GM12878 (cell line): ENCODE data around the gene TAF4.

ENCODE experiments used
- ATF2 ChIP-seq: IDR thresholded peaks from 2 replicates; pipeline ENCODE4 v1.6.1; 2012; ENCODE audit warnings: low read length, inconsistent platforms
- CEBPZ ChIP-seq: fragments of 150-350 bp; IDR thresholded peaks from 2 replicates; pipeline ENCODE4 v1.6.1; 2016; ENCODE audit warnings: low read depth, low read length
- CREB1 ChIP-seq: IDR thresholded peaks from 2 replicates; pipeline ENCODE4 v1.6.1; 2012; ENCODE audit warnings: low read depth, mild to moderate bottlenecking, inconsistent platforms
- EP300 ChIP-seq, 2 experiments: fragments of 150-350 bp in 1 of 2; IDR thresholded peaks; 2 replicates each; pipeline ENCODE4 v1.6.1; 2011 to 2012; ENCODE audit warnings: low read depth in 2 of 2, low read length in 2 of 2, borderline replicate concordance in 1 of 2, improper control_type of control experiment in 1 of 2, inconsistent platforms in 1 of 2; ENCODE audit not compliant: control insufficient read depth in 1 of 2
- EZH2 ChIP-seq: IDR thresholded peaks from 2 replicates; pipeline ENCODE4 v1.6.1; 2012; ENCODE audit warnings: low read depth, mild to moderate bottlenecking, control low read depth, inconsistent platforms, low read length, borderline replicate concordance; ENCODE audit not compliant: control insufficient read depth
- GATAD2B ChIP-seq: fragments of 450-650 bp; conservative IDR thresholded peaks from 2 replicates; pipeline ENCODE4 v1.6.1; 2017; ENCODE audit warnings: low read depth, mild to moderate bottlenecking, moderate library complexity
- HDAC6 ChIP-seq: fragments of 200-600 bp; sonication (generic); IDR thresholded peaks from one replicate; pipeline ENCODE4 v1.8.0; 2017; ENCODE audit warnings: antibody characterized with exemption; ENCODE audit not compliant: unreplicated experiment
- KAT2A ChIP-seq: conservative IDR thresholded peaks from 2 replicates; pipeline ENCODE4 v1.6.1; 2011; ENCODE audit warnings: low read depth, low read length; ENCODE audit not compliant: control insufficient read depth
- NFXL1 ChIP-seq: fragments of 450-650 bp; IDR thresholded peaks from 2 replicates; pipeline ENCODE4 v1.6.1; 2017; ENCODE audit warnings: antibody characterized with exemption, mild to moderate bottlenecking, borderline replicate concordance
- NFYA ChIP-seq: IDR thresholded peaks from 2 replicates; pipeline ENCODE4 v1.6.1; 2011; ENCODE audit warnings: low read depth, mild to moderate bottlenecking, low read length, improper control_type of control experiment, borderline replicate concordance
- RB1 ChIP-seq: fragments of 450-650 bp; formaldehyde crosslinking; IDR thresholded peaks from 2 replicates; pipeline ENCODE4 v1.6.1; 2017; ENCODE audit warnings: mild to moderate bottlenecking, borderline replicate concordance
- RCOR1 ChIP-seq: conservative IDR thresholded peaks from 2 replicates; pipeline ENCODE4 v1.6.1; 2012; ENCODE audit warnings: low read depth, low read length, improper control_type of control experiment
- ZNF24 ChIP-seq: fragments of 450-650 bp; IDR thresholded peaks from 2 replicates; pipeline ENCODE4 v1.6.1; 2017; ENCODE audit warnings: antibody characterized with exemption, mild to moderate bottlenecking
- TF ChIP-seq, protein P1 (sequence below), 3 experiments: IDR thresholded peaks in 2 of 3; conservative IDR thresholded peaks in 1 of 3; 2 replicates each; pipeline ENCODE4 v1.5.1; 2011; ENCODE audit warnings: low read depth in 3 of 3, low read length in 3 of 3, mild to moderate bottlenecking in 3 of 3, control low read depth in 2 of 3, moderate library complexity in 2 of 3, inconsistent platforms in 1 of 3, mixed read lengths in 1 of 3; ENCODE audit not compliant: control insufficient read depth in 2 of 3, insufficient read depth in 1 of 3; ENCODE audit errors: extremely low read depth in 1 of 3

- TF ChIP-seq RCOR1, result no peak
- TF ChIP-seq, protein P1, sequence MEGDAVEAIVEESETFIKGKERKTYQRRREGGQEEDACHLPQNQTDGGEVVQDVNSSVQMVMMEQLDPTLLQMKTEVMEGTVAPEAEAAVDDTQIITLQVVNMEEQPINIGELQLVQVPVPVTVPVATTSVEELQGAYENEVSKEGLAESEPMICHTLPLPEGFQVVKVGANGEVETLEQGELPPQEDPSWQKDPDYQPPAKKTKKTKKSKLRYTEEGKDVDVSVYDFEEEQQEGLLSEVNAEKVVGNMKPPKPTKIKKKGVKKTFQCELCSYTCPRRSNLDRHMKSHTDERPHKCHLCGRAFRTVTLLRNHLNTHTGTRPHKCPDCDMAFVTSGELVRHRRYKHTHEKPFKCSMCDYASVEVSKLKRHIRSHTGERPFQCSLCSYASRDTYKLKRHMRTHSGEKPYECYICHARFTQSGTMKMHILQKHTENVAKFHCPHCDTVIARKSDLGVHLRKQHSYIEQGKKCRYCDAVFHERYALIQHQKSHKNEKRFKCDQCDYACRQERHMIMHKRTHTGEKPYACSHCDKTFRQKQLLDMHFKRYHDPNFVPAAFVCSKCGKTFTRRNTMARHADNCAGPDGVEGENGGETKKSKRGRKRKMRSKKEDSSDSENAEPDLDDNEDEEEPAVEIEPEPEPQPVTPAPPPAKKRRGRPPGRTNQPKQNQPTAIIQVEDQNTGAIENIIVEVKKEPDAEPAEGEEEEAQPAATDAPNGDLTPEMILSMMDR (IDR thresholded peaks at IDR 0.05 in 2 of 3, conservative IDR thresholded peaks at IDR 0.05 in 1 of 3; ENCODE audit: control insufficient read depth in 2 of 3, extremely low read depth in 1 of 3, insufficient read depth in 1 of 3, low read depth in 3 of 3, low read length in 3 of 3), result no peak
- TF ChIP-seq ATF2, result no peak
- TF ChIP-seq EP300 (IDR thresholded peaks at IDR 0.05; ENCODE audit: borderline replicate concordance in 1 of 2, control insufficient read depth in 1 of 2, low read depth in 2 of 2, low read length in 2 of 2), result no peak
- no peak for TF ChIP-seq GATAD2B
- no peak for TF ChIP-seq EZH2
- no peak for TF ChIP-seq CREB1
- no peak for TF ChIP-seq HDAC6
- no peak for TF ChIP-seq KAT2A
- TF ChIP-seq CEBPZ, result no peak
- TF ChIP-seq NFXL1, result no peak
- TF ChIP-seq ZNF24, result no peak
- TF ChIP-seq RB1, result no peak
- TF ChIP-seq NFYA, result no peak
These were observed 6.3 kb downstream of the TAF4 start for GRCh38 chr20:62059401-62059800.
